Stimulated activated CD8-positive, alpha-beta memory T cell treated with anti-CD3 and anti-CD28 coated beads, Interleukin-15, amount 100 ng/mL, for 1 hour (primary cell): ENCODE data around the gene CCL22.
"Not testable (repeated sequence)": the region's sequence is repeated elsewhere in the genome, so short reads cannot be mapped to it uniquely, and the experiment has no call there.

Experiments
- DNase-seq: peaks from one replicate; pipeline ENCODE4 v3.0.0-alpha.2; 2020; ENCODE audit warnings: low read depth

The CCL22 gene

DNA sequence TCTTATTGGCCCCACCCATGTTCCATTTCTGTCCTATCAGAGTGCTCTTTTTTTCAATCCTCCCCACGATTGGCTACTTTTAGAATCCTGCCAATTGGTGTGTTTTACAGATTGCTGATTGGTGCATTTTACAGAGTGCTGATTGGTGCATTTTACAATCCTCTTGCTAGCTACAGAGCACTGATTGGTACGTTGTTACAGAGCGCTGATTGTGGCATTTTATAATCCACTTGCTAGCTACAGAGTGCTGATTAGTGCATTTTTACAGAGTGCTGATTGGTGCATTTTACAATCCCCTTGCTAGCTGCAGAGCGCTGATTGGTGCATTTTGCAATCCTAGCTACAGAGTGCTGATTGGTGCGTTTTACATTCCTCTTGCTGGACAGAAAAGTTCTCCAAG, 36.4 kb downstream of the CCL22 start:
- no peak for DNase-seq

DNA sequence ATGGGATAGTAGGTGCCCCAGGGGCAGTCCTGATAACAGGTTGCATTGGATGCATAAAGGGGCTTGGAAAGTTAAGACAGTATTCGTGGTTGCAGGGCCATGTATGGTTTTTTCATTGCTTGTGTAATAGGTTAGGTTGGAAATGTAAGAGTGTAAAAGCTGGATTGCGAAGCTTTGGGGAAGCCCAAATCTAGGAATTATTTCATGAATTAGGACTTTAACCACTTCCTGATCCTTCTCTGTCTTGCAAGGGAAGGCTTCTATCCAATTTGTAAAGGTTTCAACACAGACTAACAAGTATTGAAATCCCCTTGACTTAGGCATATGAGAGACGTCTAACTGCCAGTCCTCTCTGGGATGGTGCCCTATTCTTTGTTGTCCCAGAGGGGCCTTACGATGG, 38.2 kb downstream of the CCL22 start:
- no peak for DNase-seq

DNA sequence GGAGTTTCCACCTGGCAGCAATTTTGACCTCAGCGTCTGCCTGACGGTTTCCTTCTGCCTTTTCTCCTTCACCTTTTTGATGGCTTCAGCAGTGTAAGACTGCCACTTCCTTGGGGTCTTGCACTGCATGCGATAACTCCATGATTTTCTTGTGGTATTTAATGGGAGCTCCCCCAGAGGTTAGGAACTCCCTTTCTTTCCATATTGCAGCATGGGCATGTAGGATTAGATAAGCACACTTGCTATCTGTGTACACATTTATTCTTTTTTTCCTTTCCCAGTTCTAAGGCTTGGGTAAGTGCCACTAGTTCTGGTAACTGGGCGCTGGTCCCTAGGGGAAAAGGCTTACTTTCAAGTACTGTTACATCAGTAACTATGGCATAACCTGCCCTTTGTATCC, 38.9 kb downstream of the CCL22 start:
- DNase-seq: not testable (repeated sequence)

DNA sequence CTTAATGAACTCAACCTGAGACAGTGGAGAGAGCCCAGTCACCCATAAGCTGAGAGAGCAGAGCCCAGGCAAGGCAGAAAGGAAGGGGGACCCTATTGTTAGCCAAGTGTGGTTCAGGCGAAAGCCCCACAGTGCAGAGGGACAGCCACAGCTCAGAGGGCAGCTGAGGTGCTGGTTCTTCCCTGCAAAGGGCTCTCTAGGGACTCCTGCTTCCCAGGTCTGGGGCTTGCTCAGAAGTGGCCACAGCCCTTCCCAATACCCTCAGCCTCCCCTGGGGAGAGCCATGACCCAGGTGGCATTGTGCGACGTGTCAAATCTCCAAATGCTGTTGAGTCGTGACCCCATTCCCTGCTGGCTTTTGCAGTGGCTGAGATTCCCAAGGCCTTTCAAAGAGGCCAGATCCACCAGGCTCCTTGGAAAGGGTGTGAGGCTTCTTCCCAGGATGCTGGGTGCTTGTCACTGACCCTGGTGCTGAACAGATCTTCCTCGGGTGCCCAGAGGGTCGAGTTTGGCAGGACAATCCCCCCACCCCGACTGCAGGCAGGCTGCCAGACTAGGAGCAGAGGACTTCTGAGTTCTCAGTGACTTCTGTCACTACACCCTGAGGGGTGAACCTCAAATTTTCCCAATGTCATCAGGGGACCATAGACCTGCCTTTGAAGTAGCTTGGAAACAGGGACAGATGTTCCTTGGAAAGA, 43.5 kb downstream of the CCL22 start:
- DNase-seq: no peak

DNA sequence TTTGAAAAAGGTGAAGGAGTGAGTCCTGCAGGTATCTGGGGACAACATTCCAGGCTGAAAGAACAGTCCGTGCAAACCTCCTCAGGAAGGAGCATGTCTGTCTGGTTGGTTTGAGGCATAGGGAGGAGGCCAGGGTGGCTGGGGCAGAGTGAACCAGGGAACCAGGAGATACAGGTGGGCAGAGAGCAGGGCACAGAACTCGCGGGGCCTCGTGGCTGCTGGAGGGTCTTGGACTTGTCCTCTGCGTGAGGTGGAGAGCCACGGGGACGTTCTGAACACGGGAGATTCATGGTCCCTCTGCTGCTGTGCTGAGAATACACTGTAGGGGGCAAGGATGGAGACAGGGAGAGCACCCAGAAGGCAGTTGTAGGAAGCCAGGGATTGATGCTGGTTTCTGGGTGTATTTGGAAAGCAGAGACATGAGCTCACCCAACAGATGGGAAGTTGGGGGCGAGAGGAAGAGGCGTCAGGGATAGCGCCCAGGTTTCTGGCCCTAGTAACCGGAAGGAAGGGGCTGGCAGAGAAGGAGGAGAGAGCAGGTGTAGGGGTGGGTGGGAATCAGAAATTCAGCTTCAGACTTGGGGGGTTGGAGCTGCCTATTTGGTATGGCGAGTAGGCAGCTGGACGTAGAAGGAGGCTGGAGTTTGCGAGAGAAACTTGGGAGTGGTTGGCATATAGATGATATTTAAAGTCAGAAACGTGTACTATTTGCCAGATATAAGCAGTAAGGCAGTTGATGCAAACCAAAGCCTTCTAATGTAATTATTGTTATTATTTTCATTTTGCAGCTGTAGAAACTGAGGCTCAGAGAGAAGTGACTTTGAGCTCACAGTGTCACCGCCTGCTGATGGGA, 45.6 kb downstream of the CCL22 start, which contains the start of gene CCL17:
Gene CCL17 (plus strand): TSS at position 803 of the 853 bp plus-strand sequence. CDS start 9,166 bp downstream, outside the sequence.
- no peak for DNase-seq

DNA sequence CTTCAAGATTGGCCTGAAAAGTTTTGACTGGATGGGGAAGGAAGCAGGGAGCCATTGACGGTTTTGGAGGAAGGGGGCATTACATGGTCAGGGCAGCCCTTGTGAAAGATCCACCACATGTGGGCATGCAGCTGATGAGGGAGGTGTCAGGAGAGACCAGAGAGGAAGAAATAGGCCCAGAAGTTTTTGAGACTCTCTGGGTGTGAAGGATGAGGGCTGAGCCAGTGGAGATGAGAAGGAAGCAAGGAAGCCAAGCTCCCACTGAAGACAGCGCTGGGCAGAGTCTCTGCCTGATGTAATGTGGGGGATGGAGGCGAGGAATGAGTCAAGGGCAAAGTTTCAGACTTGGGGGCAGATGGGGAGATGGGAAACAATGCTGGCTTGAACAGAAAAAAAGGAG, 46.5 kb downstream of the CCL22 start:
- DNase-seq: no peak

DNA sequence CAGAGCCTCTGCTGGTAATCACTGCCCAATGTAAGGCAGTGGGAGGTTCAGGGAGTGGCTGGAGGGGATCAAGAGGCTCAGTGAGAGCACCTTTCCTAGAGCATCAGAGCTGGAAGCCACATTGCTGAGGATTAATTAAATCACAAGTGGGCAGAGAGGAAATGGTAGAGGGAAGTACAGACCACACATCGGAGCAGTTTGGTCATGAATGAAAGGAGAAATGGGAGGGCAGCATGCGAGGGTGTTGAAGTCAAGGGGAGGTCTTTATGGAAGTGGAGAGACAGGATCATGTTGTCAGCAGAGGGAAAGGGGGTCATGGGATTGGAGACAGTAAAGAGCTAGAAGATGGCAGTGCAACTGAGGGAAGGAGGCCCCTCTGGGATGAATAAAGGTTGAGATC, 48.3 kb downstream of the CCL22 start:
- no peak for DNase-seq

DNA sequence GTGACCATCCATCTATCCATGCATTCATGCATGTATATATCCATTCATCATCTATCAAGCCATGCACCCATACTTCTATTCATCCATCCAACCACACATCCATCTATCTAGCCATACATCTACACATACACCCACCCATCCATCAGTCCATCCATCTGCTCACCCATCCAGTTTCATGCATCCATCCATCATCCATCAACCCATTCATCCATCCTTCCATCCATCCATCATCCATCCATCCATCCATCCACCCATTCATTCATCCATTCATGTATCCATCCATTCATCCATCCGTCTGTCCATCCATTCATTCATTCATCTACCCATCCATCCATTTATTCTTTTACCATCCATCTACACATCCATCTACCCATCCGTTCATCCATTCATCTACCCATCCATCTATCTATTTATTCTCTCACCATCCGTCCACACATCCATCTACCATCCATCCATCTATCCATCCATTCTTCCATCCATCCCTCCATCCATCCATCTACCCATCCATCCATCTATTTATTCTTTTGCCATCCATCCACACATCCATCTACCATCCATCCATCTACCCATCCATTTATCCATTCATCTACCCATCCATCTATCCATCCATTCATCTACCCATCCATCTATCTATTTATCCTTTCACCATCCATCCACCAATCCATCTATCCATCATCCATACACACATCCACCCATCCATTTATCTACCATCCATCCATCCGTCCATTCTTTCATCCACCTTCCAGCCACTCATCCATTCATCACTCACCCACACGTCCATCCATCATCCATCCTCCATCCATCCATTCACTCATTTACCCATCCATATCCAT, 49.2 kb downstream of the CCL22 start:
- DNase-seq: no peak

DNA sequence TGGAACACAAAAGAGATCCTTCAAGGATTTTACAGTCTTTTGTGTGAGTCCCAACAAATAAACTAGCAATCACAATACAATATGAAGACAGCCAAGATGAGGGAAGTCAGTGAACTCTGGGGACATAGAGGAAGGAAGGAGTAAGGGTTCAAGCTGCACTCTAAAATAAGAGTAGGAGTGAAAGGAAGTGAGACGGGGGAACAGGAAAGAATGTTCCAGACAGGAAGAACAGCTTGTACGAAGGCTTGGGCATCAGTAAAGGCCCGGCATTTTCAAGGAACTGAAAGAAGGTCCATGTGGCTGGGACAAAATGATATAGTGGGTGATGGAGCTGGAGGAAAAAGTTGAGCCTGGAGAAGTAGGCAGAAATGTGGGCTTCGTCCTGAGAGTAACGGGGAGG, 50.5 kb downstream of the CCL22 start:
- no peak for DNase-seq

DNA sequence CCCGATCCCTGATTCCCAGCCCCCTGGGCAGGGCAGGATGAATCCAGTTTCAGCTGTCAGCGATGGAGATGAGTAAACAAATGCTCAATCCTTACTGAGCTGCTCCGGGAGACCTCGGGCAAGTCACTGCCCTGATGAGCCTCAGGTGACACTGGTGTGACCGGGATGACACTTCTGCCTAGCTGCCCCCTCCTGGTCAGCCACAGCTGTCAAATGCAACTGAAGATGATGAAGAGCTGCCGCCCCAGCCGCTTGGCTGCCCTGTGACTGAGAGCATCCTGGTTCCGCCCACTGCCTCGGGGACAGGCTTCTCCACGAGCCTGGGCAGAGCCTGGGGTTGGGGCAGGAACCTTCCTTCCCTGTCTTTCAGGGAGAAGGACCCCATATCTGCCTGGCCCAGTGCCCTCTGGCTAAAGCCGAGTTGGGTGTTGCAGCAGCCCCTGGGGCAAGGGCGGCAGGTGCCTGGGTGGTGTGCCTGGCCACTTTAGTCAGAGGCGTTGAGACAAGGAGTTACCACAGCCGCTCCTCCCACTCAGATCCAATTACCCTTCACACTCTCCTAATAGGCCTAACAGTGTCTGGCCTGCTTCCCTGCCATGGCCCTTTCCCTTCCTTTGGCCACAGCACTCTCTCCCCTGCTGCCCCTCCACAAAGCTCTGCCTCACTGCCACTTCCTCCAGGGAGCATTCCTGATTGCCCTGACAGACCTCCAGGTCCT, 51.4 kb downstream of the CCL22 start:
- DNase-seq: no peak

DNA sequence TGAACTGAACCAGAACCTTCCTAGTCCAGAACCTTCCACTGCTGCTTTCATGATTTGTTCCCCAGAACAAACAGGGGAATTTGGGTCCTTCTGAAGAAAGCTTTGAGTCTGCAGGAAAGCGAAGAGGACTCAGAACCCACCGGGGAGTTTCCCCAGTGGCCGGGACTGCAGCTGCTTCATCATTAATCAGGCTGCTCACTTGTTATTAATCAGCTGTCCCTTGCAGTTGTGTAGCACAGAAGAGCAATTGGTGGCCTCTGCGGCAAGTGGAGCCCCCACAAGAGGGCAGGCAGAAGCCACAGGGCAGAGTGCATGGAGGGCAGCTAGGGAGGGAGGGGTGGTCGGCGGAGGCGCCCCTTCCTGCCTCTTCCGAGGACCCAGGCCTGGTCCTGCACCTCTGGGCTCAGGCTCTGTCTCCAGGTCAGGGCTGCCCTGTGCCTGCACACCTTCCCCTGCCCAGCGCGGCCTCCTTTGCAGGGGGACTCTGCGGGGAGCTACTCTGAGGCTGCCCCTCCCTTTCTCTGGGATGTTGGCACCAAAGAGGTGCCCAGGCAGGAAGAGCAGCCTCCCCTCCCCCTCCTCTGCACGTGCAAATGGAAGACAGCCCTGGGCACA, 52.9 kb downstream of the CCL22 start:
- DNase-seq: no peak

DNA sequence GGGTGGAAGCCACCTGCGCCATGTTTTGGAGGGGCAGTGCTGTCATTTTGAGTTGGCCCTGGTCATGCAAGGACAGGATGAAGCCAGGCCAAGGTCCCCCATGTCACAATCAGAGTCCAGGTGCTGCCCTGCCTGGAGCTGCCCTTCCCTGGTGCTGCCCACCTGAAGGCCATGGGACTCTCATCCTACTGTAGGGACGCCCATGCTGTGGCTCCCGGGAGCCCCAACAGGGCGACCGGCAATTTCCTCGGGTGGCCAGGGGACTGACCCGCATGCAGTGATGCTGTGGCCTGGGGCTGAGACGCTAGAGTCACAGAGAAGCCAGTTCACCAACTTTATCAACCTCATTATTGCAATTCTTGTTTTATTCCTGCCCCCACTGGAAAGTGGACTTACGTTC, 54.0 kb downstream of the CCL22 start:
- DNase-seq: no peak

DNA sequence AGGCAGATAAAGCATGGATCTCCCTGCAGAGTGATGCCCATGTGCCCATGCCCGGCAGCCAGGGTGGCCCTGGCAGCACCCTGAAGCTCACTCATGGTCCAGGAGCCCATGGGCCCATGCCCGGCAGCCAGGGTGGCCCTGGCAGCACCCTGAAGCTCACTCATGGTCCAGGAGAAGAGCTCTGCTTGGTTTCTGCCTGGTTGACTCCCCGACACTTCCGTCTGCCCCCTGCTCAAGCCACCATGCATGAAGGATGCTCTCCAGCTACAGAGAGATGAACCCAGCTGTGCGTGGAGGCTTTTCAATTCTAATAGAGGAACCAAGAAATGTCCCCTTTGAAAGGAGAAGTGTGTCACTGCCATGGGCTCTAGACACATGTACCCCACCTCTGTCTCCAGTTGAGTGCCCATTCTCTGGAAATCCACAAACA, 54.7 kb downstream of the CCL22 start:
- no peak for DNase-seq

DNA sequence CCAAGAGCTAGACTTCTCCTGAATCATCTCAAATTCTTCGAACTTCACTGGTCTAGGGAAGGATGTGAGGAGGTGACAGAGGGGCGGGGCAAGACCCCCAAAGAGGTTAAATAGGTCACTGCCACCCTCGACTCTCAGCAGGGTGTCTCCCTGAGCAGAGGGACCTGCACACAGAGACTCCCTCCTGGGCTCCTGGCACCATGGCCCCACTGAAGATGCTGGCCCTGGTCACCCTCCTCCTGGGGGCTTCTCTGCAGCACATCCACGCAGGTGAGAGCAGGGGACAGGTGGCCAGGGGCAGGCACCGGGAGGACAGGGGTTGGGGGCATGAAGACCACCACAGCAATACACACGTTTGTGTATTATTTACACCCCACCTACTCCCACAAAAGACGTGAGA, 55.1 kb downstream of the CCL22 start:
- DNase-seq: no peak
